Thoracic aorta (tissue), 2 donors: ENCODE measurements around the gene PPP1R11. TPM values are rescaled to one million over a fixed set of nuclear protein-coding genes. Genes with fewer than 3 reads are reported as not detected.
A peak's percentile ranks its signal among the peaks of the same experiment; 100 is the strongest.
"Not testable (repeated sequence)": the region's sequence is repeated elsewhere in the genome, so short reads cannot be mapped to it uniquely, and the experiment has no call there.

ENCODE experiments used
- ATAC-seq: fragments of 150-250 bp; one replicate; pipeline ENCODE4 v1.8.0; 2017; ENCODE audit warnings: low read depth; ENCODE audit not compliant: insufficient number of reproducible peaks, low FRiP score
- DNase-seq: peaks from one replicate; pipeline ENCODE4 v3.0.0-alpha.2; 2020; ENCODE audit warnings: low spot score
- H3K27ac ChIP-seq, 2 donors: fragments of 200-600 bp; sonication (generic); 1 replicate in 1 of 2; 2 replicates in 1 of 2; pipeline ENCODE4 v1.5.1; 2016; ENCODE audit warnings: mild to moderate bottlenecking in 2 of 2, moderate library complexity in 2 of 2
- H3K27me3 ChIP-seq: fragments of 200-600 bp; sonication (generic); replicated peaks from 2 replicates; pipeline ENCODE4 v1.6.0; 2016; ENCODE audit warnings: mild to moderate bottlenecking; ENCODE audit not compliant: insufficient read depth
- H3K36me3 ChIP-seq: fragments of 200-600 bp; sonication (generic); one replicate; pipeline ENCODE4 v1.5.1; 2016
- H3K4me1 ChIP-seq, 2 donors: fragments of 200-600 bp; sonication (generic); 1 replicate in 1 of 2; 2 replicates in 1 of 2; pipeline versions ENCODE4 v1.5.1 to v1.6.0; 2016; ENCODE audit warnings: low read depth in 2 of 2, mild to moderate bottlenecking in 1 of 2; ENCODE audit not compliant: control insufficient read depth in 1 of 2
- H3K4me3 ChIP-seq: fragments of 200-600 bp; sonication (generic); 2 replicates; pipeline ENCODE4 v1.5.1; 2016; ENCODE audit warnings: mild to moderate bottlenecking
- H3K9me3 ChIP-seq: fragments of 200-600 bp; sonication (generic); 2 replicates; pipeline ENCODE4 v1.5.1; 2016
- CTCF ChIP-seq: fragments of 200-600 bp; sonication (generic); IDR thresholded peaks from one replicate; pipeline ENCODE4 v1.5.1; 2019; ENCODE audit warnings: antibody characterized with exemption
- total RNA-seq, 2 donors: library from RNA; depleted of rRNA; stranded (reverse); fragments of >200 nt; gene quantifications; one replicate each; pipeline versions ENCODE4 v1.1.0 to v1.2.3, GENCODE V29; 2016

Gene PPP1R11
- total RNA-seq, 2 donors from 2014 or later: 25.2 to 45.5 TPM

GRCh38 chr6:30025186-30025585 is 41.8 kb upstream of the PPP1R11 start:
- Histone ChIP-seq H3K27ac (no peak overlapping the region), H3K27me3 (no peaks in the 10 kb centered on the region), H3K4me1 (no peaks in the 10 kb centered on the region), H3K36me3 (no peaks in the 10 kb centered on the region), H3K4me3 (no peak overlapping the region), H3K9me3 (no peaks in the 10 kb centered on the region)
- no peak for DNase-seq
- TF ChIP-seq CTCF: no peak
- no peak for ATAC-seq

- Histone ChIP-seq H3K4me3 (no peak overlapping the region), H3K4me1 (no peaks in the 10 kb centered on the region), H3K27ac (no peak overlapping the region), H3K9me3 (no peaks in the 10 kb centered on the region), H3K27me3 (no peaks in the 10 kb centered on the region), H3K36me3 (no peaks in the 10 kb centered on the region)
- ATAC-seq (no peak), DNase-seq (no peak)
- TF ChIP-seq CTCF: no peak
Observed at GRCh38 chr6:30029588-30029987, 37.4 kb upstream of the PPP1R11 start.

GRCh38 chr6:30031381-30031780 is 35.6 kb upstream of the PPP1R11 start:
- ATAC-seq (no peak), DNase-seq (no peak)
- Histone ChIP-seq H3K27me3 (no peaks in the 10 kb centered on the region), H3K4me1 (no peaks in the 10 kb centered on the region), H3K36me3 (no peaks in the 10 kb centered on the region), H3K9me3 (no peaks in the 10 kb centered on the region), H3K27ac (no peak overlapping the region), H3K4me3 (no peak overlapping the region)
- TF ChIP-seq CTCF: no peak

GRCh38 chr6:30033440-30033839 is 33.6 kb upstream of the PPP1R11 start:
- not testable (repeated sequence) for H3K36me3 ChIP-seq, DNase-seq, H3K27me3 ChIP-seq, ATAC-seq, H3K4me3 ChIP-seq, H3K27ac ChIP-seq, H3K4me1 ChIP-seq, H3K9me3 ChIP-seq

GRCh38 chr6:30035784-30036183 is 31.2 kb upstream of the PPP1R11 start:
- DNase-seq (no peak), ATAC-seq (no peak)
- Histone ChIP-seq H3K27me3 (no peaks in the 10 kb centered on the region), H3K36me3 (no peaks in the 10 kb centered on the region), H3K4me1 (no peaks in the 10 kb centered on the region), H3K9me3 (no peaks in the 10 kb centered on the region), H3K4me3 (no peak overlapping the region), H3K27ac (no peak overlapping the region)
- TF ChIP-seq CTCF: no peak

GRCh38 chr6:30037182-30037788 is 29.7 kb upstream of the PPP1R11 start:
- H3K4me3 ChIP-seq: no peak overlapping the region

More at GRCh38 chr6:30037182-30037788, 29.7 kb upstream of the PPP1R11 start:
- H3K4me1 ChIP-seq: no peaks in the 10 kb centered on the region
- ATAC-seq (no peak), DNase-seq (no peak)
- H3K27me3 ChIP-seq: no peaks in the 10 kb centered on the region
- peak; percentile 27 for TF ChIP-seq CTCF
- no peaks in the 10 kb centered on the region for H3K36me3 ChIP-seq
- H3K27ac ChIP-seq: no peak overlapping the region
- H3K9me3 ChIP-seq: no peaks in the 10 kb centered on the region
